H9 (cell line): Measurements from ENCODE around the gene ZNF607. TPM values are rescaled to one million over a fixed set of nuclear protein-coding genes. Genes with fewer than 3 reads are reported as not detected.

Experiments
- DNase-seq: peaks from one replicate; pipeline ENCODE4 v3.0.0-alpha.2; 2017
- H2AFZ ChIP-seq: one replicate; pipeline ENCODE4 v1.6.1; 2013; ENCODE audit warnings: mild to moderate bottlenecking, low read length, control low read depth, moderate library complexity
- H2AK5ac ChIP-seq: 2 replicates; pipeline ENCODE4 v1.6.1; 2013; ENCODE audit warnings: low read length, control low read depth, mixed read lengths; ENCODE audit not compliant: insufficient read length
- H2BK120ac ChIP-seq: one replicate; pipeline ENCODE4 v1.6.1; 2013; ENCODE audit warnings: low read depth, mild to moderate bottlenecking, low read length, control low read depth, inconsistent platforms; ENCODE audit not compliant: poor library complexity, severe bottlenecking
- H2BK12ac ChIP-seq: 2 replicates; pipeline ENCODE4 v1.6.1; 2013; ENCODE audit warnings: low read length, control low read depth, mixed read lengths, low read depth; ENCODE audit not compliant: insufficient read length
- H2BK15ac ChIP-seq: 2 replicates; pipeline ENCODE4 v1.6.1; 2013; ENCODE audit warnings: low read depth, low read length, control low read depth
- H2BK20ac ChIP-seq: one replicate; pipeline ENCODE4 v1.6.1; 2013; ENCODE audit warnings: low read depth, mild to moderate bottlenecking, low read length, control low read depth, inconsistent platforms; ENCODE audit not compliant: poor library complexity, severe bottlenecking
- H2BK5ac ChIP-seq: 2 replicates; pipeline ENCODE4 v1.6.1; 2013; ENCODE audit warnings: low read length, control low read depth, mixed read lengths; ENCODE audit not compliant: insufficient read length
- H3K14ac ChIP-seq: 2 replicates; pipeline ENCODE4 v1.6.1; 2013; ENCODE audit warnings: low read length, control low read depth; ENCODE audit not compliant: insufficient read depth
- H3K18ac ChIP-seq: 2 replicates; pipeline ENCODE4 v1.6.1; 2013; ENCODE audit warnings: low read depth, mild to moderate bottlenecking, mixed read lengths, low read length, control low read depth; ENCODE audit not compliant: insufficient read length
- H3K23ac ChIP-seq: 2 replicates; pipeline ENCODE4 v1.6.1; 2013; ENCODE audit warnings: low read length, control low read depth, mixed read lengths, low read depth; ENCODE audit not compliant: insufficient read length
- H3K23me2 ChIP-seq: 2 replicates; pipeline ENCODE4 v1.6.1; 2013; ENCODE audit warnings: low read depth, mild to moderate bottlenecking, mixed read lengths, low read length, control low read depth; ENCODE audit not compliant: insufficient read length, poor library complexity, severe bottlenecking
- H3K27ac ChIP-seq: 2 replicates; pipeline ENCODE4 v1.5.1; 2013; ENCODE audit warnings: low read length, control low read depth, mixed read lengths, low read depth; ENCODE audit not compliant: insufficient read length
- H3K27me3 ChIP-seq: 2 replicates; pipeline ENCODE4 v1.6.1; 2013; ENCODE audit warnings: low read length, control low read depth, inconsistent platforms; ENCODE audit not compliant: insufficient read depth
- H3K4ac ChIP-seq: 2 replicates; pipeline ENCODE4 v1.6.1; 2013; ENCODE audit warnings: low read depth, mild to moderate bottlenecking, control low read depth, inconsistent platforms, low read length, moderate library complexity
- H3K4me1 ChIP-seq: 2 replicates; pipeline ENCODE4 v1.6.1; 2013; ENCODE audit warnings: low read length, control low read depth, inconsistent platforms; ENCODE audit not compliant: insufficient read depth
- H3K4me2 ChIP-seq: 2 replicates; pipeline ENCODE4 v1.6.1; 2013; ENCODE audit warnings: low read length, control low read depth, mixed read lengths; ENCODE audit not compliant: insufficient read length, insufficient read depth
- H3K56ac ChIP-seq: 2 replicates; pipeline ENCODE4 v1.6.1; 2013; ENCODE audit warnings: low read depth, mild to moderate bottlenecking, mixed read lengths, low read length, control low read depth; ENCODE audit not compliant: insufficient read length
- H3K79me1 ChIP-seq: 2 replicates; pipeline ENCODE4 v1.6.1; 2013; ENCODE audit warnings: low read depth, mild to moderate bottlenecking, moderate library complexity, low read length, control low read depth, inconsistent platforms; ENCODE audit not compliant: insufficient read depth, poor library complexity, severe bottlenecking
- H3K79me2 ChIP-seq: 2 replicates; pipeline ENCODE4 v1.6.1; 2013; ENCODE audit warnings: low read length, control low read depth, inconsistent platforms; ENCODE audit not compliant: insufficient read depth
- H3K9ac ChIP-seq: 2 replicates; pipeline ENCODE4 v1.6.1; 2013; ENCODE audit warnings: low read length, control low read depth, mixed read lengths; ENCODE audit not compliant: insufficient read length; ENCODE audit errors: extremely low read depth
- H3K9me3 ChIP-seq: one replicate; pipeline ENCODE4 v1.6.1; 2013; ENCODE audit warnings: low read depth, low read length, inconsistent platforms; ENCODE audit not compliant: control insufficient read depth
- H3T11ph ChIP-seq: one replicate; pipeline ENCODE4 v1.6.1; 2013; ENCODE audit warnings: mild to moderate bottlenecking, low read length, control low read depth, inconsistent platforms
- H4K20me1 ChIP-seq: one replicate; pipeline ENCODE4 v1.6.1; 2013; ENCODE audit not compliant: control insufficient read depth, insufficient read length, insufficient read depth
- H4K5ac ChIP-seq: 2 replicates; pipeline ENCODE4 v1.6.1; 2013; ENCODE audit warnings: low read depth, mild to moderate bottlenecking, mixed read lengths, low read length, control low read depth; ENCODE audit not compliant: insufficient read length
- H4K8ac ChIP-seq: replicated peaks from 2 replicates; pipeline ENCODE4 v1.6.1; 2013; ENCODE audit warnings: low read length, control low read depth, mixed read lengths, low read depth; ENCODE audit not compliant: insufficient read length
- H4K91ac ChIP-seq: 2 replicates; pipeline ENCODE4 v1.6.1; 2013; ENCODE audit warnings: low read depth, mild to moderate bottlenecking, moderate library complexity, mixed read lengths, low read length, control low read depth; ENCODE audit not compliant: insufficient read length
- H3K27ac Mint-ChIP-seq, 3 experiments: 2 replicates in 2 of 3; 3 replicates in 1 of 3; pipeline ENCODE4 v1.8.0; 2020 to 2021; ENCODE audit warnings: mixed read lengths in 3 of 3, mild to moderate bottlenecking in 1 of 3, moderate library complexity in 1 of 3
- H3K27me3 Mint-ChIP-seq: 2 replicates; pipeline ENCODE4 v1.8.0; 2021; ENCODE audit warnings: low read depth, mild to moderate bottlenecking, moderate library complexity, mixed read lengths
- H3K36me3 Mint-ChIP-seq, 3 experiments: 2 replicates in 2 of 3; 3 replicates in 1 of 3; pipeline ENCODE4 v1.8.0; 2020 to 2021; ENCODE audit warnings: low read depth in 3 of 3, mixed read lengths in 3 of 3; ENCODE audit not compliant: insufficient read depth in 1 of 3
- H3K4me1 Mint-ChIP-seq, 2 experiments: 2 replicates each; pipeline ENCODE4 v1.8.0; 2020; ENCODE audit warnings: mixed read lengths in 2 of 2
- H3K4me3 Mint-ChIP-seq, 2 experiments: 2 replicates in 1 of 2; 3 replicates in 1 of 2; pipeline ENCODE4 v1.8.0; 2020 to 2021; ENCODE audit warnings: mild to moderate bottlenecking in 2 of 2, mixed read lengths in 2 of 2, moderate library complexity in 1 of 2
- H3K9me3 Mint-ChIP-seq, 2 experiments: 2 replicates in 1 of 2; 3 replicates in 1 of 2; pipeline ENCODE4 v1.8.0; 2020; ENCODE audit warnings: mild to moderate bottlenecking in 2 of 2, mixed read lengths in 2 of 2, moderate library complexity in 1 of 2
- whole genome bisulfite sequencing: extraction: QIAGEN DNeasy Blood & Tissue Kit; methylation state at CpG from one replicate; pipeline ENCODE4 v1.1.7; 2013; ENCODE audit warnings: missing lambda C conversion rate, low lambda C conversion rate, mixed read lengths; ENCODE audit not compliant: insufficient read length; ENCODE audit errors: extremely low coverage; 5-methylcytosine and 5-hydroxymethylcytosine counted together
- total RNA-seq: library from RNA; stranded (reverse); gene quantifications from 2 replicates; pipeline ENCODE4 v1.2.1, GENCODE V29; 2021
- TF ChIP-seq, protein P1 (sequence below): fragments of 200-600 bp; sonication (generic); conservative IDR thresholded peaks from 3 replicates; pipeline ENCODE4 v1.8.0; 2021; ENCODE audit warnings: antibody characterized with exemption, mild to moderate bottlenecking

The ZNF607 gene
- total RNA-seq, 1 experiment from 2014 or later: 27.5 TPM

DNA sequence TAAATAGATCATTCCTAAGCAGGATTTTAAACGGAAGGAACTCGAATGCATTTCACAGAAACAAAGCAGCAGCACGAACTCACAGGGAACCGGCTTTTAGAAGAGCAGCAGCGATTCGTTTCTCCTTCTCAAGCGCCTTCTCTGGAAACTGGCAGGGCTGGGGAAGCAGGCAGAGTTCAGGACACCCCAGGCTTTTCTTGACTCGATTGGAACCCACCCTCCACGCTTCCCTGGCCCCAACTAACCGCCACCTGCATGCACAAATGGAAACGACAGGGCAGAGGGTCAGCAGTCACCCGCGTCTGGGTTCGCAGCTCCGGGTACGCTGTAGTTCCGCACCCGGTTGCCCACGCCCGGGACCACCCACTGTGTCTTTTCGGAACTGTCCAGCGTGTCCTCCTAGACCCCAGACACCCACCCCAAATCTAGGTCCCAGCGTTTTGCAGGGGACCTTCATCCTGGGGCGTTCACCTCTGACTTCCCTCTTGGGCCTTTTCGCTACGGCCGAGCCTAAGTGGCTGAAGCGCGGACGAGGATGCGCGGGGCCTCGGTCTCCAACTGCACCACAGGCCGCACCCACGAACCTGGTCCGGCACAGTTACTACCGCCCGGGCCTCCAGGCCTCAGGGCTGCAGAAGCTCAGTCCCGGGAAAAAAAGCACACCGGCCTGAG is 64.8 kb downstream of the ZNF607 start:
- Histone ChIP-seq H4K5ac (no peak overlapping the region), H2BK20ac (no peak overlapping the region), H3K79me1 (no peaks in the 10 kb centered on the region), H3K79me2 (no peaks in the 10 kb centered on the region), H3K4ac (no peak overlapping the region), H3K14ac (peak overlapping the region; percentile 5; the same call in 1 of the 2 replicates), H2BK120ac (no peak overlapping the region), H2AK5ac (no peak overlapping the region), H4K91ac (no peak overlapping the region), H3K23me2 (peaks cover 14% of the 10 kb centered on the region), H2AFZ (no peak overlapping the region), H3K27ac (no peak overlapping the region), H3K4me2 (peak overlapping the region; percentile 93), H3K27me3 (no peaks in the 10 kb centered on the region), H3K23ac (no peak overlapping the region), H2BK15ac (no peak overlapping the region), H3K9ac (peak overlapping the region; percentile 31), H2BK5ac (no peak overlapping the region), H2BK12ac (no peak overlapping the region), H3K4me1 (no peaks in the 10 kb centered on the region), H3T11ph (no peak overlapping the region), H3K56ac (no peak overlapping the region), H3K9me3 (no peaks in the 10 kb centered on the region), H3K18ac (no peak overlapping the region), H4K20me1 (no peaks in the 10 kb centered on the region), H4K8ac (no peak overlapping the region)
- H3K36me3 Mint-ChIP-seq: peaks cover 0 to 12% (median 4%) of the 10 kb centered on the region in 3 experiments; a peak in 3 of 7 replicates
- peaks cover 3 to 13% of the 10 kb centered on the region in 2 experiments; a peak in 4 of 5 replicates for H3K9me3 Mint-ChIP-seq
- TF ChIP-seq, protein P1, sequence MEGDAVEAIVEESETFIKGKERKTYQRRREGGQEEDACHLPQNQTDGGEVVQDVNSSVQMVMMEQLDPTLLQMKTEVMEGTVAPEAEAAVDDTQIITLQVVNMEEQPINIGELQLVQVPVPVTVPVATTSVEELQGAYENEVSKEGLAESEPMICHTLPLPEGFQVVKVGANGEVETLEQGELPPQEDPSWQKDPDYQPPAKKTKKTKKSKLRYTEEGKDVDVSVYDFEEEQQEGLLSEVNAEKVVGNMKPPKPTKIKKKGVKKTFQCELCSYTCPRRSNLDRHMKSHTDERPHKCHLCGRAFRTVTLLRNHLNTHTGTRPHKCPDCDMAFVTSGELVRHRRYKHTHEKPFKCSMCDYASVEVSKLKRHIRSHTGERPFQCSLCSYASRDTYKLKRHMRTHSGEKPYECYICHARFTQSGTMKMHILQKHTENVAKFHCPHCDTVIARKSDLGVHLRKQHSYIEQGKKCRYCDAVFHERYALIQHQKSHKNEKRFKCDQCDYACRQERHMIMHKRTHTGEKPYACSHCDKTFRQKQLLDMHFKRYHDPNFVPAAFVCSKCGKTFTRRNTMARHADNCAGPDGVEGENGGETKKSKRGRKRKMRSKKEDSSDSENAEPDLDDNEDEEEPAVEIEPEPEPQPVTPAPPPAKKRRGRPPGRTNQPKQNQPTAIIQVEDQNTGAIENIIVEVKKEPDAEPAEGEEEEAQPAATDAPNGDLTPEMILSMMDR: no peak
- DNase-seq: peak; percentile 44
- peaks cover 9% of the 10 kb centered on the region for H3K27me3 Mint-ChIP-seq
- no CpG with 5 or more reads among the region's 40 CpGs for WGBS
- peak overlapping the region in 2 of 3 experiments; percentile 11 to 87; a peak in 4 of 7 replicates for H3K27ac Mint-ChIP-seq
- peaks cover 18 to 19% of the 10 kb centered on the region in 2 experiments for H3K4me1 Mint-ChIP-seq
- H3K4me3 Mint-ChIP-seq: peak overlapping the region; percentile 75 to 88
